SW480 (cell line): Measurements from ENCODE around the gene FOXP1.
A peak's percentile ranks its signal among the peaks of the same experiment; 100 is the strongest.

Source experiments
- DNase-seq: peaks from one replicate; pipeline ENCODE4 v3.0.0-alpha.2; 2016; ENCODE audit warnings: low spot score

Gene FOXP1

GRCh38 chr3:71005702-71006321 lies 577.7 kb downstream of the FOXP1 start:
- no peak for DNase-seq

- no peak for DNase-seq
These were observed 580.0 kb downstream of the FOXP1 start for GRCh38 chr3:71003511-71003910.

- DNase-seq = no peak
These were observed 581.2 kb downstream of the FOXP1 start for GRCh38 chr3:71002298-71002697.

GRCh38 chr3:71001303-71001830 lies 582.2 kb downstream of the FOXP1 start:
- DNase-seq = no peak

GRCh38 chr3:71000483-71000882 lies 583.0 kb downstream of the FOXP1 start:
- DNase-seq = no peak

GRCh38 chr3:70999730-71000129 lies 583.8 kb downstream of the FOXP1 start:
- DNase-seq = peak; percentile 16

GRCh38 chr3:70996082-70996481 lies 587.4 kb downstream of the FOXP1 start:
- no peak for DNase-seq

- no peak for DNase-seq
These were observed 588.9 kb downstream of the FOXP1 start for GRCh38 chr3:70994644-70995043.

GRCh38 chr3:70992562-70993204 lies 590.8 kb downstream of the FOXP1 start:
- no peak for DNase-seq

GRCh38 chr3:70992131-70992530 lies 591.4 kb downstream of the FOXP1 start:
- no peak for DNase-seq

GRCh38 chr3:70990723-70991122 lies 592.8 kb downstream of the FOXP1 start:
- DNase-seq = no peak

GRCh38 chr3:70990185-70990584 lies 593.3 kb downstream of the FOXP1 start:
- no peak for DNase-seq

GRCh38 chr3:70989174-70989573 lies 594.4 kb downstream of the FOXP1 start:
- DNase-seq = no peak

- DNase-seq = no peak
These were observed 595.4 kb downstream of the FOXP1 start for GRCh38 chr3:70988111-70988510.

- no peak for DNase-seq
These were observed 598.0 kb downstream of the FOXP1 start for GRCh38 chr3:70985572-70985971.

- DNase-seq = no peak
These were observed 598.6 kb downstream of the FOXP1 start for GRCh38 chr3:70984776-70985482.

- peak; percentile 20 for DNase-seq
These were observed 600.8 kb downstream of the FOXP1 start for GRCh38 chr3:70982700-70983140.

GRCh38 chr3:70982284-70982683 lies 601.2 kb downstream of the FOXP1 start:
- DNase-seq = no peak

GRCh38 chr3:70981231-70981880 lies 602.2 kb downstream of the FOXP1 start:
- no peak for DNase-seq

- no peak for DNase-seq
These were observed 602.8 kb downstream of the FOXP1 start for GRCh38 chr3:70980646-70981170.

GRCh38 chr3:70979983-70980645 lies 603.4 kb downstream of the FOXP1 start:
- DNase-seq = no peak

GRCh38 chr3:70977712-70978111 lies 605.8 kb downstream of the FOXP1 start:
- no peak for DNase-seq
